Retinal pigment epithelial cell (primary cell): ENCODE data around the gene RBM45.

Experiments
- DNase-seq: peaks from one replicate; pipeline ENCODE4 v3.0.0-alpha.2; 2010; ENCODE audit warnings: low read depth
- H3K4me3 ChIP-seq: 2 replicates; pipeline ENCODE4 v1.5.1; 2011; ENCODE audit warnings: mild to moderate bottlenecking, low read length, control low read depth, moderate library complexity
- CTCF ChIP-seq: conservative IDR thresholded peaks from 2 replicates; pipeline ENCODE4 v1.5.1; 2011; ENCODE audit warnings: low read depth, low read length, control low read depth, inconsistent platforms

RBM45 gene

GRCh38 chr2:178109813-178110212 lies 2.4 kb upstream of the RBM45 start:
- H3K4me3 ChIP-seq, result no peak overlapping the region
- peak; percentile 55 for TF ChIP-seq CTCF
- DNase-seq, result no peak

DNA sequence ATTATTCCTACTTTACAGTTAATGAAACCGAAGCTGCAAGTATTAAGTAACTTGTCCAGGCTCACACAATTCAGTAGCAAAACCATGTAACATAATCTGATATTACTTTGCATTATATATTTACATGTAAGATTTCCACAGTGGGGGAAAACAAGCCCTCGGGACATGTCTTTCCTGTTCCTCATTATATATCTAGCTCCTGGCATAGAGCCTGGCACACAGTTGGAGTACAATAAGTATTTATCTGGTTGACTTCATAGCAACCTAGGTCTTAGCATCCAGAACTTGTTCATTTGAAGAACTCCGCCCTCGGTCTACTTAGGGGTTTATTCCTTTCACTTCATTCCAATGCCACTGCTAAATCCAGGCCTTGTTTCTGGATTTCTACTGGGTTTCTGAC lies 1.6 kb upstream of the RBM45 start:
- no peak for TF ChIP-seq CTCF
- DNase-seq, result no peak
- no peak overlapping the region for H3K4me3 ChIP-seq

GRCh38 chr2:178111743-178112142 lies 494 bp upstream of the RBM45 start:
- no peak for DNase-seq
- H3K4me3 ChIP-seq, result no peak overlapping the region
- TF ChIP-seq CTCF, result no peak

DNA sequence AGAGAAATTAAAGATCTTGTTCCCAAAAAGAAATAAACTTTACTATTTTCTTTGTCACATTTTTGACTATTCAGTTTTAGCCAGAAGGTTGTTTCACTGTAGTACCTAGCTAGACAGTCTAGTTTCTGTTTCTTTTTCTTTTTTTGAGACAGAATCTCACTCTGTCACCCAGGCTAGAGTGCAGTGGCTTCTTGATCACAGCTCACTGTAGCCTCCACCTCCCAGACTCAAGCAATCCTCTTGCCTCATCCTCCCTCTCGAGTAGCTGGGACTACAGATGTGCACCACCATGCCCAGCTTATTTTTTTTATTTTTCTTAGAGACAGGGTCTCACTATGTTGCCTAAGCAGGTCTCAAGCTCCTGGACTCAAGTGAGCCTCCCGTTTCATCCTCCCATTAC lies 2.2 kb downstream of the RBM45 start:
- TF ChIP-seq CTCF, result no peak
- no peak for DNase-seq
- no peak overlapping the region for H3K4me3 ChIP-seq

DNA sequence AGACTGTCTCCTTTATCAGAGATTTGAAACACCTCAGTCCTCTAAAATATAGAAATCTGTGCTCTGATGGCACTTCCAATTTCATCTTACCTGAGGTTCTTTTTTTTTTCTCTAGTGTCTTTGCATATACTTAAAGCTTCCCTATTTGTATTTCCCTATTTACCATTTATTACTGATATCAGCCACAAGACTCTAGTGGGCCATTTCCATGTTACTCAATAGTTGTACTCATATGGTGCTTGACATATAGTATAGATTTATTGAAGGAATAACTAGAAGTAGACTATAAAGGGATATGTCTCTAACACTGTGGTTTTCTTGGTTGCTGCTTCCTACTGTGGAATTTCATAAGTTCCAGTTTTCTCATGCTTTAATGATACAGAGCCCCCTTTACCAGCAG lies 3.0 kb downstream of the RBM45 start:
- no peak for DNase-seq
- no peak overlapping the region for H3K4me3 ChIP-seq
- TF ChIP-seq CTCF, result no peak

DNA sequence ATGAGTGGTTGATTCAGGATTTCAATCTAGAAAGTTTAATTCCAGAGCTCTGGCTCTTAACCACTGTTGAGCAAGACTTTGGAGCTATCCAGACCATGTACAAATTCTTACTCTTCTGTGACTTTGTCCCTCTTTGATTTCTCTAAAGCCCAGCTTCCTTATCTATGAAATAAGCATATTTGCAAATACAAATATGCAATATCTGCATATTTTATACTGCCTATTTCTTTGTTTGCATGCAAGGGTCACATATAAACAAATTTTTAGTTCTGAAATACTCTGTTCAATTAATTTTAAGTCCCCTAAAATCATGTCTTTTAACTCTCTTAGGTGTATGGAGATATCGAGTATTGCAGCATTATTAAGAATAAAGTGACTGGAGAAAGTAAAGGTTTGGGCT lies 5.5 kb downstream of the RBM45 start:
- DNase-seq, result no peak
- TF ChIP-seq CTCF, result no peak
- H3K4me3 ChIP-seq, result no peak overlapping the region

DNA sequence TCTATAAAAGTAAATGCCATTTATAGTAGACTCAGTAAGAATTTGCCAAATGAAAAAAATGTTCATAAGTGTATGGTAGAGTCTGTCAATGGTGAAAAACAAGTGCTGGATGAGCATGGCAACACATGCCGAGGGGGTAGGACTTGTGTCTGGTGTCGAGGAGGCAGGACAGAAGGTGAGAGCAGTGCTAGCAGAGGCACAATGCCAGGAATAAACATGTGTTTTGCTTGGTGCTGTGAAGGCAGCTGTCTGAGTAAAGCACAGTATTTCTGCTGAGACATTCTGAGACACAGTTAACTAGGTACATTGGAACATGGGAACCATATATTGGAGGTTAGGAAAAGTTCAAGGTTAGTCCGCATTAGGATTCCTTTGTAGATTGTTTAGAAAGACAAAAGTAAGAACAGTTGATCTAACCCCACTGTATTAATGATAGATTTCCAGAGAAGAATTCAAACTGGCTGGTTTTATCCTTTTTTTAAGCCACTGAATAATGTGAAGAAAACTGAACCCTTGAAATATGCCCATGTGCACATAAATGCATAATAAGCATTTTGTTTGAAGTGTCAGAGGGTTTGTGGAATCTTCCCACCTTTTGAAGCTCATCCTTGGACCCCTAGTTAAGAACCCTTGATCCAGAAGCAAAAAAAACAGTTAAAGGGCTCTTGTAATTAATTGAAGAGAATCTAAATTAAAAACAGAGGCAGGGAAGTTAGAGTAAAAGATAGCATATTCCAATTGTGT lies 7.1 kb downstream of the RBM45 start:
- DNase-seq, result no peak
- no peak for TF ChIP-seq CTCF
- H3K4me3 ChIP-seq, result no peak overlapping the region
